NCI-H510A treated with DMSO at 0.1 percent for 48 hours (cell line): ENCODE results near the gene PIK3R1.

ENCODE experiments used
- DNase-seq: peaks from one replicate; lab custom pipeline; 2025; lab: John Stamatoyannopoulos, UW

PIK3R1 gene

DNA sequence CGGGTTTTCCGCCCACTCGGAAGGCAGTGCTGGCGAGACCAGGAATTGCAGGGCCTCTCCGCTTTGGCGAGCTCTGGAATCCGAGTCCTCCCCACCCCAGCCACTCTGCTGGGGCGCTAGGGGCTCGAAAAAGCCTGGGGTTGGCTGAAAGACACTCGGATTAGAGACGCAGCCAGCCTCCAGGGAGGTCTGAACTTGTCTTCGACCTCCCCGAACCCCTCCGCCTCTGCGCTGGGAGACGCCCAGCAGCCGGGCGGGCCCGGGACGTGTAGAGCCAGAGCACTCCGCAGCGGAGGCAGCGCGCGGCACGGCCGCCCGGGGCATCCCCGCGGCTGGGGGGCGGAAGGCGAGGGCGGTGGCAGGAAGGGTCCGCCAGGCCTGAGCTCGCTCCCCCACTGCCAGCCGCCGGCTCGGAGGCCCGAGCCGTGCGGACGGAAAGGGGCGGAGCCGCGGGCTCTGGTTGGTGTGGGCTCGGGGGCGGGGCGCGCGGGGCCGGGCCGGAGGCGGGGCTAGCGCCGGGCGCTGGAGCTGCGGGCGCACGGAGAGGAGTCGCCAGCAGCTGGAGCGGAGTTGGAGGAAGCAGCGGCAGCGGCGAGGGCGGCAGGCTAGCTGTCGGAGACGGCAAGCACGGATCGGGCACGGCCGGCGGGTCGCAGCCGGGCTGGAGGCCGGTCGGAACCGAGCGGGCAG, at the start of gene PIK3R1:
Gene PIK3R1, plus strand, starts transcription at position 549 of the 690 bp plus-strand sequence. CDS start 10,920 bp downstream, outside the sequence.
- DNase-seq: peak; percentile 90

DNA sequence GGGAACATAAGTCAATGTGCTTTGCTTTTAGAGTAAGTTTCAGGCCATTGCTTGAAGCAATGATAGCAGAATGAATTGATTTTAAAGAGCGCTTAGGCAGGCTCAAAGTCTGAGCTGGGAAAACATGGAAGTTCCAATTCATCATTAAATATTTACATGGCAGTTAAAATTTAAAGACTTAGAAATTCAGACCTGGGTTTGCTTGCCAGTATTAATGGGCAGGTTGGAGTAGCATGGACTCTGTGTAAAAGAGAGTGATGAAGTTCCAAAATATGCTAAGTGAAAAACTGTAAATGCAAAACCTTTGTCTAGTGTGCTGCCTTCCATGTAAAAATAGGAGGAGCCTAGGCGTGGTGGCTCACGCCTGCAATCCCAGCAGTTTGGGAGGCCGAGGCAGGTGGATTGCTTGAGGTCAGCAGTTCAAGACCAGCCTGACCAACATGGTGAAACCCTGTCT, 48.3 kb upstream of the PIK3R1 start:
- DNase-seq: no peak

DNA sequence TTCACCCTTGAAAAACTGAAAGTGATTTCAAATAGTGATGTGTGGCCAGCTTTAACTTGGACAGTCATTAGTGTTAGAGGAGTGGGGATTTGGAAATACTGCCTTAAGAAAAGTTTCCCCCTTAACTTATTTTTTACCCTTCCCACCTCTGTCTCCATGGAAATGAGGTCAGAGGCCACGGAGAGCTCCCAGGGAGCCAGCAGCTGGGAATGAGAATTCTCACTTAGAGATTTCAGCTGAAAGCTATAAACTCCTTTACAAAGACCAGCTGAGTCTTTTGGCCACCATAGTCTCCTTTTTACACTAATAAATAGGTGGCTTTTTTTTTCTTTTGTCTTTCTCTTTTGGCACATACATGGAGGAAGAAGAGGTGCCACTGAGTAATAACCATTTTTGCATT, 45.7 kb upstream of the PIK3R1 start:
- no peak for DNase-seq

- no peak for DNase-seq
Measured at GRCh38 chr5:68170826-68171558, 44.6 kb upstream of the PIK3R1 start.

DNA sequence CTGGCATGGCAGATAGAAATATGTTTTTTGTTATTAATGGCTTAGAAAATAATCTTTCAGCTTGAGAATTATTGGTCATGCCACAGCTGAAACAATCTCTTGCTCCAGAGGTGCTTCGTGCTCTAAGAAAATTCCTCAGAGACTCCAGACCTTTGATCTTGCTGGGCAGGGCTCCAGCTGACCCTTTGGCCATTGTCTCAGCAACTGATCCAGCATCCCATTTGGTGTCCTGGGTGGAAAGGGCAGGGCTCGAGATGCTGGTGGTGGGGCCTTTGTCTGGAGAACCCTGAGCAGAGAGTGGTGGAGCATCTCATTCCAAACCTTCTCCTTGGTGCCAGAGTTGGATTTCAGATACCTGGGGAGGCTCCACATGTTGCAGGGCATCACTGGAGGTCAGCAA, 43.2 kb upstream of the PIK3R1 start:
- no peak for DNase-seq

DNA sequence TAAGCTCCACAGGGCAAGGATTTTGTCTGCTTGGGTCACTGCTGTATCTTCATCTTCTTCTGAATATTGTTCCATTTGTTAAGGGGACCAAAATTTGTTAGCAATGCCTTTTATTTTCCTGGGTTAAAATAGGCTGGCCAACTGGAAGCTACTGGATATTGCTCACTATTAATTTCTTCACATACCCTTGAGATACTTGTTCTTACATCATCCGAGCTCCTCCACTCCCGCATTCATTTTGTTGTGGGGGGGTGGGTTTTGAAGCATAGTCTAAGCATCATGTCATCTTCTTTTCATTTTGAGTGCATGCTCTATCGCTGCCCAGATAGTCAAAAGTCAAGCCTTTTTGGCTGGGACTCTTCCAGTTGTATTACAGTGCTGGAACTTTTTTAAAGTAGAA, 42.5 kb upstream of the PIK3R1 start:
- DNase-seq: no peak

DNA sequence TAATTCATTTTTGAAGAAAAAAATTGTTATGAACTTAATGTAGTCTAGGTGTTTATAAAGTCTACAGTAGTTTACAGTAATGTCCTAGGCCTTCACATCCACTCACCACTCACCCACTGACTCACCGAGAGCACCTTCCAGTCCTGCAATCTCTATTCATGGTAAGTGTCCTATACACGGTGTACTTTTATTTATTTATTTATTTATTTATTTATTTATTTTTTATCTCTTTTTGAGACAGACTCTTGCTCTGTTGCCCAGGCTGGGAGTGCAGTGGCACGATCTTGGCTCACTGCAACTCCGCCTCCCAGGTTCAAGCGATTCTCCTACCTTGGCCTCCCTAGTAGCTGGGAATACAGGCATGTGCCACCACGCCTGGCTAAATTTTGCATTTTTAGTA, 39.3 kb upstream of the PIK3R1 start:
- DNase-seq: no peak

DNA sequence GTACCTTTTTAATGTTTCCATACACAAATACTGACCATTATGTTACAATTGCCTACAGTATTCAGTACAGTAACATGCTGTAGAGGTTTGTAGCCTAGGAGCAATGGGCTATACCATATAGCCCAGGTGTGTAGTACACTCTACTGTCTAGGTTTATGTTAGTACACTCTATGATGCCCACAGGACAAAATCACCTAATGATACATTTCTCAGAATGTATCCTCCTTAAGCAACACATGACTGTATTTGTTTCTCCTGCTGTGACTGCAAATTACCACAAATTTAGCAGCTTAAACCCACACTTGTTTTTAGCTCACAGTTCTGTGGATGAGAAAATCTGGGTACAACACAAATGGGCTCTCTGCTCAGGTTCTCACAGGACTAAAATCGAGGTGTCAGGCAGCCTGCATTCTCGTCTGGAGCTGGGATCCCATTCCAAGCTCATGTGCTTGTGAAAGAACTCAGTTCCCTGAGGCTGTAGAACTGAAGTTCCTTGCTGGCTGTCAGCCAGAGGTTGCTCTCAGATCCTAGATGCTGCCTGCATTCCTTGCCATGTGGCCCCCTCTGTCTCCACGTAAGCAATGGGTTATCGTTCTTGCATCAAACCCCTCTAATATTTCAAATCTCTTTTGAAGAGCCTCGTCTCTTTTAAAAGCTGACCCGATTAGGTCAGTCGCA, 38.6 kb upstream of the PIK3R1 start:
- DNase-seq: no peak

GRCh38 chr5:68177676-68178075, 37.9 kb upstream of the PIK3R1 start:
- no peak for DNase-seq

DNA sequence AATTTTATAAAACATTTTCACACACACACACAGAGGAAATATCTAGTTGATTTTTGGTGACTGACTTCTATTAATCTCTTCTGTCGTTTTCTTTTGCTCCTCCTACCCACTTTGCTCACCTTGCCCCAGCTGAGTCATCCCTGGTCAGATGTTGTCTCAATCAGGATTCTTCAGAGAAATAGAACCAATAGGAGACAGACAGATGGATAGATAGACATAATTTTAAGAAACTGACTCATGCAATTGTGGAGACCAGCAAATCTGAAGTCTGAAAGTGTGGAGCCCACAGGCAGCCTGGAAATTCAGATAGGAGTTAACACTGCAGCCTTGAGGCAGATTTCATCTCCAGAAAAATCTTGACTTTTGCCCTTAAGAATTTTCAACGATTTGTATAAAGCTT, 37.0 kb upstream of the PIK3R1 start:
- DNase-seq: no peak

GRCh38 chr5:68180121-68181038, 35.2 kb upstream of the PIK3R1 start:
- no peak for DNase-seq

DNA sequence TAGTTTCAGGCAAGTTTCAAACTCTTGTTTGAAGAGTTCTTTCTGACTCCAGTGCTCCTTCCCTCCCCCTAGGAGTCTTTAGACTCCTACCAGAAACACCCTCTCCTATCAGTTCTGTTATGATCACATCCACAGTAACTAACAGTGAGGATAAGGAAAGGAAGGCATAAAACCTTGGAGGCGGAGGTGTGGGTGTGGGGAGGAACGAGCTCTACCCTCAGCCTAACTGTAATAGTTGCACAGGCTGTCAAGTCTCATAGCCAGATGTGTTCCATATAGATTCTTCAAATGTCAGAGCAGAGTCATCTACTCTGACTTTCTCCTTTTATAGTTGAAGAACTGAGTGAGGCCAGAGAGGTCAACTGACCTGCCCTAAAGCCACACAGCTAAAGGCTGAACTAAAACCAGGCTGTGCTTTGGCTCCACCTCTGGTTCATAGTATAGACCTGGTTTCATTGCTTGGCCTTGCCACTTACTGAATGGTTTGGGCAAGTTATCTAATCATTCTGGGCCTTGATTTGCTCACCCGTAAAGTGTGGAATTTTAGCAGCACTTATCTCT, 34.4 kb upstream of the PIK3R1 start:
- no peak for DNase-seq

- DNase-seq: no peak
Measured at GRCh38 chr5:68182094-68182493, 33.5 kb upstream of the PIK3R1 start.

- no peak for DNase-seq
Measured at GRCh38 chr5:68182534-68182933, 33.0 kb upstream of the PIK3R1 start.

DNA sequence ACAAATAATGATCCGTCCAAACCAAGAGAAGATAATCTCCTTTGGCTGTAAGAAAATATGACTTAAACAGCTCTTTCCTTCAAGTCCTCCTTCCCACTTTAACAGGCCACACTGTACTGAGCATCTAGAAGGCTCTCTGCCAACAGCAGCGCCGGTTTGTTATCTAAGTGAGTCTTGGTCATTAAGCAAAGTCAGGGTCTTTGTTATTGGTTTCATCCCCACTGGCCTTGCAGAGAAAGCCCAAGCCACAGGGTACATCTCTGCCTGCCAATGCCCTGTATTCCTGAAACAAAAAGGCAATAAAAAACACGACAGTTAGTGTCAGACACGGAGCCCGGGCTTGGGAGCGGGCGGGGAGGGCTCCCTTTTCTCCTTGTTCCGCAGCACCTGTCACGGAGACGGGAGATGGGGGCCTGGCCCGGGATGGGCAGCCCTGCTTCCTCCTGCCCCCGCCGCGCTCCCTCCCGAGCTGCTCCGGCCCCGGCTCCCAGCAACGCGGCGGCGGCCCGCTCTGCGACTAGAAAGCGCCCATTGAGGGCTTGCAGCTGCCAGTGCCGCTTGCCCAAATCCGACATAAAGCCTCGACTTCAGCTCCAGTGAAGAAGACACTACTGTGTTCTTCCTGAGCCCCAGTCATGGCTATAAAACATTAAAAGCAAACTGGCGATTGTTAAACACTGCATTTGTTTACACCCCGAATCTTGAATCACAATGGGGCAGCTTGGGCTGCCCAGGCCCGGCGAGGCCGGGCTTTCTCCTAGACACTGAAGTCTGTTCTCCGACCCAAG, 28.1 kb upstream of the PIK3R1 start:
- DNase-seq: peak; percentile 42

DNA sequence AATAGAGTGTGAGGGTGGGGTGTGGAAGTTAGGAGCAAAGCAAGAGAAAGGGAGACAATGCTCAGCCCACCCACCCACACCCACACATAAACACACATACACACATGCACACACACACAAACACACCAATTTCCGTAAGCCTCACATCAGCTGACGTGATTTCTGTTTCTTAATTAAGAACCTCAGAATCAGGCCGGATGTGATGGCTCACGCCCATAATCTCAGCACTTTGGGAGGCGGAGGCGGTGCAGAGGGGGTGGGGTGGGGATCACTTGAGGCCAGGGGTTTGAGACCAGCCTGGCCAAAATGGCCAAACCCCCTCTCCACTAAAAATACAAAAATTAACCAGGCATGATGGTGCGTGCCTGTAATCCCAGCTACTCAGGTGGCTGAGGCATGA, 26.4 kb upstream of the PIK3R1 start:
- DNase-seq: no peak

DNA sequence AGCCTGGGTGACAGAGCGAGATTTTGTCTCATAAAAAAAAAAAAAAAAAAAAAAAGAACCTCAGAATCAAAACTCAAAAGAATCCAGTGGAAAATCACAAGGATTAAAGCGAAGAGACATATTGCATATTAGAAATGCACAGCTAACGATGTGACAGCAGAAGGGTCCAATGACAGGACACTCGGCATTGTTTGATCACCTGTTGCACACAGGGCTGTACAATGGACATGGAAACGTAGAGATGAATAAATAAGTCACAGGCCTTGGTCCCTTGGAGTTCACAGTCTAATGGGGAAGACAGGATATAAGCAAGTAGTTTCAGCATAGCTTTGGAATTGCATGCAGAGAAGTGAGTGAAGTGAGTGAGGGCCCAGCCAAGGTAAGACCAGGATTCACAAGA, 25.9 kb upstream of the PIK3R1 start:
- DNase-seq: peak; percentile 35

- no peak for DNase-seq
Measured at GRCh38 chr5:68190619-68191018, 24.9 kb upstream of the PIK3R1 start.

DNA sequence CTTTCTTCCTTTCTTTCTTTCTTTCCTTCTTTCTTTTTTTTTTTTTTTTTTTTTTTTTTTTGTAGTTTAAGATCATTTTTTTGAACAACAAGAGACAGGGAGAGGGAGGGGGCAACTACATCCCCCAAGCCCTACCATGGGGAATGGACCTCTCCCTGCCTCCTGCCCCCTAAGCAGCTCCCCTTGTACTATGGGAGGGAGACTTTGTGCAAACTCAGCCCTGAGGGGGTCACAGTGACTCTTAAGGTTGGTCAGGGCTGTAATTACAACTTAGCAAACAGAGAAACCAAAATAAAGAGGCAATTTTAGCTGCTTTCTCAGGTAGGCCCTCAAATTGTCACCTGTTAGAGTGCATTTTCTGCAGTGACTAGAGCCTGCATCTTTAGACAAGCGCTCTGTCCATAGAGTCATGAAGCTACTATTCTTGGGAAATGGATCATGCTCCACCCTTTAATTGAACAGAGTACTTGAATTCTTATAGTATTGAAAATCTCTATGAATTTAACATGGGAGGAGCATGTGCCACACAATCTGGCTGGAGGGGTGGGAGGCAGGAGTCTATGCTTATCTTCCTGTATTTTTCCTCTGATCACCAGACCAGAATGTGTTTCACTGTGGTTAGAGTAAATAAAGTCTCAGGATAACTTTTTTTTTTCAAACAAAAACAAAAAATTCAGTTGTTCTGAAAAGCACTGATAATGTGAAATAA, 24.3 kb upstream of the PIK3R1 start:
- no peak for DNase-seq

GRCh38 chr5:68192679-68193060, 22.9 kb upstream of the PIK3R1 start:
- no peak for DNase-seq
